ENCODE results near the gene CDK6. TPM values are rescaled to one million over a fixed set of nuclear protein-coding genes. Genes with fewer than 3 reads are reported as not detected.

CDK6 gene
- total and polyA plus RNA-seq, 2 of the 8 experiments (the other 6 are each of a cell fraction or from before 2014, with no cell fraction given) = 5.9 to 18.9 TPM

DNA sequence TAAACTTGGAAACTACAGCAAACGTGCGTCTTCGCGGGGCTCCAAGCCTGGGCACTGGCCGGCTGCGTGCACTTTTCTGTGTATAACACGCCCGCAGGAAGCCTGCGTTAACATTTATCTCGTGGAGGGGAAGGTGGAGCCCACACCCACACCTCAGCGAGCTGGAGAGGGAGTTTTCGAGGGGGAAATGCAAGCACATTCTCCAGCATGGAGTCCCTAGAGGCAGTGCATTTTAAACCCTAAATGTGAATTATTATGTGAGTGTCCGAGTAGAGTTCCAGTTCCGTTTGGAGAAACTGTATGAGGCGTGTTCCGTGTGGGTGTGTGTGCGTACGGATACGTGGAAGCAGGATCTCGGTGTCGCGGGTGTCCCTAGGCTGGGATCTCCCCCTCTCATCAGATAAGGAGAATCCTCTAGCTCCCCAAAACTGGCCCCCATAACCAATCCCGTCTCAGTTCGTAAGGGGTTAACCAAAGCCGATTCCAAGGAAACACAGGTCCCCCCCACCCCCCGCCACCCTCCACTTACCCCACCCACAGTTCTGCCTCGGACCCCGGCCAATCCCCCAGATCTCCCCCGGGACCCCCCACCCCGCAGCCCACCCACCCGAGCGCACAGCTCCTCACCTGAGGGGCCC, 403 bp downstream of the CDK6 start (continued):
- TF ChIP-seq CBX5 (IDR thresholded peaks at IDR 0.05; ENCODE audit: low read depth, low read length) (no peak), BACH1 (IDR thresholded peaks at IDR 0.05; ENCODE audit: low read length) (no peak), FOSL1 (IDR thresholded peaks at IDR 0.05; ENCODE audit: insufficient read depth, low read depth, low read length) (no peak), RAD21 (IDR thresholded peaks at IDR 0.05 in 1 of 2, conservative IDR thresholded peaks at IDR 0.05 in 1 of 2; ENCODE audit: low read depth in 2 of 2, low read length in 2 of 2) (no peak), CTBP2 (IDR thresholded peaks at IDR 0.05; ENCODE audit: borderline replicate concordance, insufficient read depth, insufficient read length, low read length) (no peak), JUN (IDR thresholded peaks at IDR 0.05; ENCODE audit: low read depth, low read length) (no peak), SP4 (IDR thresholded peaks at IDR 0.05; ENCODE audit: low read length) (no peak), RNF2 (IDR thresholded peaks at IDR 0.05; ENCODE audit: borderline replicate concordance, low read depth, low read length, missing control alignments, poor library complexity, severe bottlenecking) (peak; percentile 37), MAFK (IDR thresholded peaks at IDR 0.05; ENCODE audit: low read depth, low read length) (no peak), ASH2L (IDR thresholded peaks at IDR 0.05; ENCODE audit: low read length) (peak; percentile 38), POLR2AphosphoS5 (IDR thresholded peaks at IDR 0.05; ENCODE audit: low read depth, low read length) (no peak)
- TF ChIP-seq, protein P1, sequence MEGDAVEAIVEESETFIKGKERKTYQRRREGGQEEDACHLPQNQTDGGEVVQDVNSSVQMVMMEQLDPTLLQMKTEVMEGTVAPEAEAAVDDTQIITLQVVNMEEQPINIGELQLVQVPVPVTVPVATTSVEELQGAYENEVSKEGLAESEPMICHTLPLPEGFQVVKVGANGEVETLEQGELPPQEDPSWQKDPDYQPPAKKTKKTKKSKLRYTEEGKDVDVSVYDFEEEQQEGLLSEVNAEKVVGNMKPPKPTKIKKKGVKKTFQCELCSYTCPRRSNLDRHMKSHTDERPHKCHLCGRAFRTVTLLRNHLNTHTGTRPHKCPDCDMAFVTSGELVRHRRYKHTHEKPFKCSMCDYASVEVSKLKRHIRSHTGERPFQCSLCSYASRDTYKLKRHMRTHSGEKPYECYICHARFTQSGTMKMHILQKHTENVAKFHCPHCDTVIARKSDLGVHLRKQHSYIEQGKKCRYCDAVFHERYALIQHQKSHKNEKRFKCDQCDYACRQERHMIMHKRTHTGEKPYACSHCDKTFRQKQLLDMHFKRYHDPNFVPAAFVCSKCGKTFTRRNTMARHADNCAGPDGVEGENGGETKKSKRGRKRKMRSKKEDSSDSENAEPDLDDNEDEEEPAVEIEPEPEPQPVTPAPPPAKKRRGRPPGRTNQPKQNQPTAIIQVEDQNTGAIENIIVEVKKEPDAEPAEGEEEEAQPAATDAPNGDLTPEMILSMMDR (IDR thresholded peaks at IDR 0.05; ENCODE audit: control extremely low read depth in 1 of 3, insufficient read depth in 1 of 3, low read depth in 1 of 3, low read length in 3 of 3) = no peak

All from H1 (cell line).